ENCODE results near the gene PPIH. TPM values are rescaled to one million over a fixed set of nuclear protein-coding genes. Genes with fewer than 3 reads are reported as not detected.

Gene PPIH
- total RNA-seq, 1 donor from 2014 or later = 30.0 TPM

GRCh38 chr1:42639116-42639515 lies 19.1 kb upstream of the PPIH start:
- Histone ChIP-seq H3K36me3 (no peaks in the 10 kb centered on the region), H3K27ac (no peak overlapping the region), H3K27me3 (no peaks in the 10 kb centered on the region), H3K4me3 (no peak overlapping the region), H3K9me3 (no peaks in the 10 kb centered on the region), H3K4me1 (no peaks in the 10 kb centered on the region)
- intact Hi-C loops (cut with DNase I) = no loop called here
- TF ChIP-seq, protein P1, sequence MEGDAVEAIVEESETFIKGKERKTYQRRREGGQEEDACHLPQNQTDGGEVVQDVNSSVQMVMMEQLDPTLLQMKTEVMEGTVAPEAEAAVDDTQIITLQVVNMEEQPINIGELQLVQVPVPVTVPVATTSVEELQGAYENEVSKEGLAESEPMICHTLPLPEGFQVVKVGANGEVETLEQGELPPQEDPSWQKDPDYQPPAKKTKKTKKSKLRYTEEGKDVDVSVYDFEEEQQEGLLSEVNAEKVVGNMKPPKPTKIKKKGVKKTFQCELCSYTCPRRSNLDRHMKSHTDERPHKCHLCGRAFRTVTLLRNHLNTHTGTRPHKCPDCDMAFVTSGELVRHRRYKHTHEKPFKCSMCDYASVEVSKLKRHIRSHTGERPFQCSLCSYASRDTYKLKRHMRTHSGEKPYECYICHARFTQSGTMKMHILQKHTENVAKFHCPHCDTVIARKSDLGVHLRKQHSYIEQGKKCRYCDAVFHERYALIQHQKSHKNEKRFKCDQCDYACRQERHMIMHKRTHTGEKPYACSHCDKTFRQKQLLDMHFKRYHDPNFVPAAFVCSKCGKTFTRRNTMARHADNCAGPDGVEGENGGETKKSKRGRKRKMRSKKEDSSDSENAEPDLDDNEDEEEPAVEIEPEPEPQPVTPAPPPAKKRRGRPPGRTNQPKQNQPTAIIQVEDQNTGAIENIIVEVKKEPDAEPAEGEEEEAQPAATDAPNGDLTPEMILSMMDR (IDR thresholded peaks at IDR 0.05) = no peak
- TF ChIP-seq POLR2A (IDR thresholded peaks at IDR 0.05) (no peak), POLR2AphosphoS5 (IDR thresholded peaks at IDR 0.05; ENCODE audit: insufficient read depth in 1 of 2, low read depth in 1 of 2) (no peak)
- no peak for DNase-seq (ENCODE audit: extremely low spot score in 2 of 2)

GRCh38 chr1:42646056-42646455 lies 12.2 kb upstream of the PPIH start:
- H3K27ac ChIP-seq = no peak overlapping the region
- H3K4me1 ChIP-seq = no peaks in the 10 kb centered on the region
- no peak for DNase-seq (ENCODE audit: extremely low spot score in 2 of 2)
- intact Hi-C loops (cut with DNase I) = no loop called here
- H3K9me3 ChIP-seq = no peaks in the 10 kb centered on the region
- no peak for TF ChIP-seq POLR2A (IDR thresholded peaks at IDR 0.05)
- TF ChIP-seq, protein P1 (IDR thresholded peaks at IDR 0.05) = no peak
- TF ChIP-seq POLR2AphosphoS5 (IDR thresholded peaks at IDR 0.05; ENCODE audit: insufficient read depth in 1 of 2, low read depth in 1 of 2) = no peak
- H3K4me3 ChIP-seq = no peak overlapping the region
- no peaks in the 10 kb centered on the region for H3K36me3 ChIP-seq
- no peaks in the 10 kb centered on the region for H3K27me3 ChIP-seq

- Histone ChIP-seq H3K27ac (peak overlapping the region; percentile 67), H3K4me1 (peaks cover 19% of the 10 kb centered on the region), H3K27me3 (no peaks in the 10 kb centered on the region), H3K9me3 (no peaks in the 10 kb centered on the region), H3K36me3 (peaks cover 0 to 9% of the 10 kb centered on the region in 2 donors), H3K4me3 (peak overlapping the region in 1 of 2 donors; percentile 69)
- intact Hi-C loops (cut with DNase I) = no loop called here
- DNase-seq (ENCODE audit: extremely low spot score in 2 of 2) = no peak
- TF ChIP-seq POLR2AphosphoS5 (IDR thresholded peaks at IDR 0.05; ENCODE audit: insufficient read depth in 1 of 2, low read depth in 1 of 2) (no peak), POLR2A (IDR thresholded peaks at IDR 0.05) (no peak)
- TF ChIP-seq, protein P1 (IDR thresholded peaks at IDR 0.05) = no peak
Measured at GRCh38 chr1:42657201-42657600, 1.0 kb upstream of the PPIH start.

DNA sequence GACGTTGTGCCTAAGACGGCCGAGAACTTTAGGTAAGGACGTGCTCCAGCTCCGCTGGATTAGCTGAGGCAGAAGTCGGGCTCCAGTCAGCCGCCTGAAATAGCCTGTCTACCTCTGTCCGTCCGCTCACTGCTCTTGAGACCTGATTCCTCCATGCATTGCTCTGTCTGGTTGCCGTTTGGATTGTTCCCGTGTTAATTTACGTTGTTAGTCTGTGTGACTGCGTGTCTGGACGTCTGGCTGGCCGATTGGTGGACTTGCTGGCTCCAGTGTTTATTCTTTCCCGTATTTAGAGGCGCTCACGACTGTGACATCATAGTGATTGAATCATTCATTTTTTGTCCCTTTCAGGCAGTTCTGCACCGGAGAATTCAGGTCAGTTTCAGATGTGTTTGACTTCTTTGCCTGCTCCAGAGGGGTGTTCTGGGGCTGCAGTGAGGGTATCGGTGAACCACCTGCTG lies 684 bp downstream of the PPIH start:
- Histone ChIP-seq H3K9me3 (no peaks in the 10 kb centered on the region), H3K4me3 (peak overlapping the region; percentile 69 to 90), H3K27me3 (no peaks in the 10 kb centered on the region), H3K27ac (peak overlapping the region; percentile 67), H3K4me1 (peaks cover 19% of the 10 kb centered on the region), H3K36me3 (peaks cover 0 to 18% of the 10 kb centered on the region in 2 donors)
- TF ChIP-seq POLR2A (IDR thresholded peaks at IDR 0.05) (no peak), POLR2AphosphoS5 (IDR thresholded peaks at IDR 0.05; ENCODE audit: insufficient read depth in 1 of 2, low read depth in 1 of 2) (no peak)
- TF ChIP-seq, protein P1 (IDR thresholded peaks at IDR 0.05) = no peak
- no peak for DNase-seq (ENCODE audit: extremely low spot score in 2 of 2)
- intact Hi-C loops (cut with DNase I) = no loop called here

GRCh38 chr1:42660907-42661500 lies 2.8 kb downstream of the PPIH start:
- peaks cover 4 to 30% of the 10 kb centered on the region in 2 donors for H3K36me3 ChIP-seq
- TF ChIP-seq POLR2AphosphoS5 (IDR thresholded peaks at IDR 0.05; ENCODE audit: insufficient read depth in 1 of 2, low read depth in 1 of 2) (no peak), POLR2A (IDR thresholded peaks at IDR 0.05) (no peak)
- TF ChIP-seq, protein P1 (IDR thresholded peaks at IDR 0.05) = no peak
- no peak for DNase-seq (ENCODE audit: extremely low spot score in 2 of 2)
- no peaks in the 10 kb centered on the region for H3K9me3 ChIP-seq
- intact Hi-C loops (cut with DNase I) = no loop called here
- no peak overlapping the region for H3K27ac ChIP-seq
- no peak overlapping the region for H3K4me3 ChIP-seq
- H3K27me3 ChIP-seq = no peaks in the 10 kb centered on the region
- H3K4me1 ChIP-seq = peaks cover 19% of the 10 kb centered on the region

All from vagina (tissue), 2 donors.